ENCODE measurements around the gene TWIST2.

DNA sequence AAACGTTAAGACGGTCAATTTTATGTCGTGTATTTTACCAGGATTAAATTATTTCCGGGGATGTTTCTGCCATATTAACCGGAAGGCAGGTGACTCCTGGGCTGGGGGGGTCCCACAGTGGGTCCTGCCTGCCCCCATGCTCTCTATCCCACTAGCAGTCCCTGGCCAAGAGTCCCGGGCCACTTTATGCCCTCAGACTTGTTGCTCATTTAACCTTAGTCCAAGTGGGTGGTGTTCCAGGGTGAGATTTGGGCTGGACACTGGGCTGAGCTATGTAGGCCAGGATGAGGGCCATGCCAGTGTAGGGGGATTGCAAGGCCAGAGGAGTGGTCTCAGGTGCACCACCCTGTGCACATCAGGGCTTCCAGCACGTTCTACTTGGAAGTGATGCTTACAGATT is 24.1 kb downstream of the TWIST2 start:
- TF ChIP-seq, protein P1, sequence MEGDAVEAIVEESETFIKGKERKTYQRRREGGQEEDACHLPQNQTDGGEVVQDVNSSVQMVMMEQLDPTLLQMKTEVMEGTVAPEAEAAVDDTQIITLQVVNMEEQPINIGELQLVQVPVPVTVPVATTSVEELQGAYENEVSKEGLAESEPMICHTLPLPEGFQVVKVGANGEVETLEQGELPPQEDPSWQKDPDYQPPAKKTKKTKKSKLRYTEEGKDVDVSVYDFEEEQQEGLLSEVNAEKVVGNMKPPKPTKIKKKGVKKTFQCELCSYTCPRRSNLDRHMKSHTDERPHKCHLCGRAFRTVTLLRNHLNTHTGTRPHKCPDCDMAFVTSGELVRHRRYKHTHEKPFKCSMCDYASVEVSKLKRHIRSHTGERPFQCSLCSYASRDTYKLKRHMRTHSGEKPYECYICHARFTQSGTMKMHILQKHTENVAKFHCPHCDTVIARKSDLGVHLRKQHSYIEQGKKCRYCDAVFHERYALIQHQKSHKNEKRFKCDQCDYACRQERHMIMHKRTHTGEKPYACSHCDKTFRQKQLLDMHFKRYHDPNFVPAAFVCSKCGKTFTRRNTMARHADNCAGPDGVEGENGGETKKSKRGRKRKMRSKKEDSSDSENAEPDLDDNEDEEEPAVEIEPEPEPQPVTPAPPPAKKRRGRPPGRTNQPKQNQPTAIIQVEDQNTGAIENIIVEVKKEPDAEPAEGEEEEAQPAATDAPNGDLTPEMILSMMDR (IDR thresholded peaks at IDR 0.05; ENCODE audit: poor library complexity, severe bottlenecking), result no peak
- TF ChIP-seq EZH2 (IDR thresholded peaks at IDR 0.05; ENCODE audit: borderline replicate concordance, insufficient read depth, low read length, poor library complexity, severe bottlenecking) (no peak), EP300 (conservative IDR thresholded peaks at IDR 0.05; ENCODE audit: poor library complexity, severe bottlenecking) (no peak), POLR2AphosphoS5 (IDR thresholded peaks at IDR 0.05) (no peak)

Measured in neural cell (in vitro differentiated cells).